Psoas muscle (tissue), 8 donors: Measurements from ENCODE around the gene IFRD1. TPM values are rescaled to one million over a fixed set of nuclear protein-coding genes. Genes with fewer than 3 reads are reported as not detected.

Source experiments
- ATAC-seq, 4 donors: fragments of 200-7000 bp; cut with Tn5 transposase; one replicate each; pipeline ENCODE4 v1.9.1; 2020; ENCODE audit warnings: moderate library complexity in 3 of 4, mild to moderate bottlenecking in 2 of 4
- DNase-seq, 2 donors: peaks; one replicate each; pipeline ENCODE4 v3.0.0-alpha.2; 2020
- H3K27ac ChIP-seq: fragments of 200-600 bp; one replicate; pipeline ENCODE4 v1.8.0; 2022
- H3K27me3 ChIP-seq, 3 donors: fragments of 200-600 bp in 1 of 3; one replicate each; pipeline versions ENCODE4 v1.6.1 to v1.8.0; 2013 to 2022; ENCODE audit warnings: low read length in 2 of 3, mild to moderate bottlenecking in 2 of 3, moderate library complexity in 1 of 3; ENCODE audit not compliant: insufficient read depth in 3 of 3
- H3K36me3 ChIP-seq, 2 donors: fragments of 200-600 bp in 1 of 2; one replicate each; pipeline versions ENCODE4 v1.6.1 to v1.8.0; 2013 to 2022; ENCODE audit warnings: low read depth in 1 of 2, mild to moderate bottlenecking in 1 of 2, moderate library complexity in 1 of 2; ENCODE audit not compliant: insufficient read depth in 1 of 2
- H3K4me1 ChIP-seq: fragments of 200-600 bp; one replicate; pipeline ENCODE4 v1.8.0; 2022
- H3K4me3 ChIP-seq: fragments of 200-600 bp; one replicate; pipeline ENCODE4 v1.8.0; 2022; ENCODE audit warnings: mild to moderate bottlenecking
- H3K9me3 ChIP-seq: fragments of 200-600 bp; one replicate; pipeline ENCODE4 v1.8.0; 2022
- CTCF ChIP-seq: fragments of 200-600 bp; IDR thresholded peaks from one replicate; pipeline ENCODE4 v1.8.0; 2022; ENCODE audit warnings: antibody characterized with exemption
- WGBS, 3 donors: extraction: QIAGEN DNeasy Blood & Tissue Kit; methylation state at CpG; one replicate each; pipeline versions ENCODE4 v1.1.6 to v1.1.7; 2013; 5-methylcytosine and 5-hydroxymethylcytosine counted together
- intact Hi-C, 2 donors: fragments of 100-400 bp; cut with DNase I; formaldehyde crosslinking; loops; one replicate each; pipeline versions ENCODE4 v1.11.0 to v1.14.2; 2022
- polyA plus RNA-seq, 3 donors: library from polyadenylated mRNA; stranded (reverse); fragments of 200-250 nt; gene quantifications; one replicate each; pipeline ENCODE4 v1.2.3, GENCODE V29; 2013
- total RNA-seq, 4 donors: library from RNA; stranded (reverse); fragmentation: NEBNext Ultra II Directional in 2 of 4; extraction: Animal tissue kit (Norgen Biotek cat#: 25700) in 2 of 4; gene quantifications; one replicate each; pipeline versions ENCODE4 v1.2.1 to v1.2.4, GENCODE V29; 2021 to 2023
- donor health status: healthy with polysubstance abuse.
- donor health status: DM: no; HTN: no; CAD: no; lungs with moderate emphysema.
- donor health status: Bipolar disorder and iron deficiency.
- donor health status: healthy.
- donor health status: DM: yes; HTN: yes; CAD: no.
- donor health status: DM: no; HTN: no; CAD: no.
- donor health status: DM: no; HTN: no; CAD: no.
- donor health status: DM: yes; HTN: yes; CAD: no.

The IFRD1 gene
- total and polyA plus RNA-seq, 7 donors, result 34.7 to 163 (median 60.3) TPM

GRCh38 chr7:112419543-112420130 lies 30.6 kb upstream of the IFRD1 start:
- Histone ChIP-seq H3K4me1 (peaks cover 23% of the 10 kb centered on the region), H3K27me3 (no peaks in the 10 kb centered on the region), H3K36me3 (no peaks in the 10 kb centered on the region), H3K4me3 (no peak overlapping the region), H3K9me3 (no peaks in the 10 kb centered on the region), H3K27ac (no peak overlapping the region)
- WGBS, 3 donors, result 94 to 96% (median 94%) methylated on average over 4 of the region's 4 CpGs
- TF ChIP-seq CTCF, result no peak
- ATAC-seq, result no peak
- intact Hi-C loops, result loop anchor here in 1 of 2 donors (5.0 kb wide), 1 partner anchor 677 kb away; no protein-coding TSS in a partner anchor
- no peak for DNase-seq

GRCh38 chr7:112420236-112420861 lies 29.9 kb upstream of the IFRD1 start:
- TF ChIP-seq CTCF, result no peak
- H3K27ac ChIP-seq, result no peak overlapping the region
- ATAC-seq (no peak), DNase-seq (no peak)
- H3K4me1 ChIP-seq, result peaks cover 23% of the 10 kb centered on the region
- intact Hi-C loops, result no loop called here
- WGBS, 3 donors, result 51 to 62% (median 60%) methylated on average over 9 of the region's 9 CpGs
- H3K36me3 ChIP-seq, result no peaks in the 10 kb centered on the region
- no peaks in the 10 kb centered on the region for H3K27me3 ChIP-seq
- H3K4me3 ChIP-seq, result no peak overlapping the region
- no peaks in the 10 kb centered on the region for H3K9me3 ChIP-seq

DNA sequence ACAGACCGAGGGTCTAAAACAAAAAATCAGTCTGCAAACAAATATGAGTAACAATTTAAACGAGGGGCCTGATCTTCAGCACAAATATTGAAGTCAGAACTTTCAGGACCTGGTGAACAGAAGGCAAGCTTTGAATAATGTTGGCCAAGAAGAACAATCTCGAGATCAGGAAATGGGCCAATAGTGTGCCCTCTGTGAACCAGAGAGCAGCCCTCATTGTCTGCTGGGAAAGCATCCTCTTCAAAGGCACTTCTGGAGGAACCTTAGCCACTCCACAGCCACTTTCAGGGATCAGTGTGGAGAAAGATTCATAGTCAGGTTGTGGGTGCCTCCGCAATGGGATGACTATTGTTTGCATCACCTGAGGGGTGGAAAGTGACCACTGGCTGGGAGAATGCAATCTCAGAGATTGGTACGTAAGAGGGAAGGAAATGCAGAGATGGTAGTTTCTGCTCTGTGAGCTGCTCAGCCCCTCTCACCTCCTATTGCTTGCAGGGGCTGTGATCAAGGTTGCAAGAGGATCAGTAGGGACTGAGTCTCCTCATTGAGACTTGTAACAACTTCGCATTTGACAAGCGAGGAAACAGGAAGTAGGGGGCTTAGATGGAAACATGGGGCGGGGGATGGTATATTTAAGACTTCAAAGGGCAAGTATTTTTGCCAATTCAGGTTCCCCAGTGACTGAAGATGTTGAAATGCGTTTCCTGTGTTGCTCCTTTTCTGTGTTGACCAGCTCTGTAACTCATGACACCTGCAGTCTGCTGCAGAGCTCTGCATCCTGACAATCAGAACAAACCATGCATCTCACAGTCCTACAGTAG lies 28.4 kb upstream of the IFRD1 start:
- intact Hi-C loops, result no loop called here
- no peak for DNase-seq
- no peaks in the 10 kb centered on the region for H3K9me3 ChIP-seq
- peaks cover 23% of the 10 kb centered on the region for H3K4me1 ChIP-seq
- no peak overlapping the region for H3K4me3 ChIP-seq
- no peak for TF ChIP-seq CTCF
- 73 to 79% (median 75%) methylated on average over 9 of the region's 9 CpGs for WGBS, 3 donors
- peak overlapping the region; percentile 71 for H3K27ac ChIP-seq
- H3K27me3 ChIP-seq, result no peaks in the 10 kb centered on the region
- no peaks in the 10 kb centered on the region for H3K36me3 ChIP-seq
- peak in 1 of 4 donors; percentile 57 for ATAC-seq

- intact Hi-C loops, result no loop called here
- peaks cover 23% of the 10 kb centered on the region for H3K4me1 ChIP-seq
- peak; percentile 84 to 90 for DNase-seq
- peak; percentile 93 to 96 (median 94) for ATAC-seq
- H3K36me3 ChIP-seq, result no peaks in the 10 kb centered on the region
- no peaks in the 10 kb centered on the region for H3K9me3 ChIP-seq
- TF ChIP-seq CTCF, result no peak
- 49 to 60% (median 50%) methylated on average over 5 to 6 of the region's 6 CpGs for WGBS, 3 donors
- H3K27me3 ChIP-seq, result no peaks in the 10 kb centered on the region
- H3K4me3 ChIP-seq, result peak overlapping the region; percentile 32
- peak overlapping the region; percentile 71 for H3K27ac ChIP-seq
Observed at GRCh38 chr7:112422842-112423496, 27.3 kb upstream of the IFRD1 start.
